Ascending aorta (tissue), 2 donors: ENCODE data around the gene FGFRL1. TPM values are rescaled to one million over a fixed set of nuclear protein-coding genes. Genes with fewer than 3 reads are reported as not detected.
A peak's percentile ranks its signal among the peaks of the same experiment; 100 is the strongest.
"Not testable (repeated sequence)": the region's sequence is repeated elsewhere in the genome, so short reads cannot be mapped to it uniquely, and the experiment has no call there.

ENCODE experiments used
- DNase-seq, 2 donors: peaks; one replicate each; pipeline ENCODE4 v3.0.0-alpha.2; 2019; ENCODE audit warnings: low spot score in 2 of 2
- H3K27ac ChIP-seq, 2 donors: fragments of 200-600 bp; sonication (generic); one replicate each; pipeline ENCODE4 v1.5.1; 2016 to 2017; ENCODE audit warnings: mild to moderate bottlenecking in 1 of 2
- H3K27me3 ChIP-seq: fragments of 200-600 bp; sonication (generic); one replicate; pipeline ENCODE4 v1.5.1; 2017
- H3K36me3 ChIP-seq, 2 donors: fragments of 200-600 bp; sonication (generic); one replicate each; pipeline ENCODE4 v1.5.1; 2016
- H3K4me1 ChIP-seq, 2 donors: fragments of 200-600 bp; sonication (generic); one replicate each; pipeline ENCODE4 v1.5.1; 2016 to 2017; ENCODE audit warnings: mild to moderate bottlenecking in 1 of 2
- H3K4me3 ChIP-seq, 2 donors: fragments of 200-600 bp; sonication (generic); one replicate each; pipeline ENCODE4 v1.5.1; 2016 to 2017; ENCODE audit warnings: mild to moderate bottlenecking in 1 of 2
- H3K9me3 ChIP-seq, 2 donors: fragments of 200-600 bp; sonication (generic); one replicate each; pipeline ENCODE4 v1.5.1; 2016
- CTCF ChIP-seq, 3 experiments: fragments of 200-600 bp in 2 of 3; fragments of 450-650 bp in 1 of 3; sonication (generic) in 2 of 3; IDR thresholded peaks; one replicate each; pipeline ENCODE4 v1.5.1; 2016 to 2019; ENCODE audit warnings: antibody characterized with exemption in 3 of 3, mild to moderate bottlenecking in 1 of 3, moderate library complexity in 1 of 3
- intact Hi-C: fragments of 100-400 bp; cut with DNase I; formaldehyde crosslinking; loops from one replicate; pipeline ENCODE4 v1.15.1; 2023
- total RNA-seq: library from RNA; depleted of rRNA; stranded (reverse); fragments of >200 nt; gene quantifications from one replicate; pipeline ENCODE4 v1.1.0, GENCODE V29; 2016

Gene FGFRL1
- total RNA-seq, 1 donor from 2014 or later: 79.1 TPM

- no peaks in the 10 kb centered on the region for H3K9me3 ChIP-seq
- no peak overlapping the region for H3K4me3 ChIP-seq
- TF ChIP-seq CTCF (IDR thresholded peaks at IDR 0.05): no peak
- no peaks in the 10 kb centered on the region for H3K36me3 ChIP-seq
- no peak overlapping the region for H3K27ac ChIP-seq
- peaks cover 8% of the 10 kb centered on the region for H3K27me3 ChIP-seq
- peaks cover 11 to 35% of the 10 kb centered on the region in 2 donors for H3K4me1 ChIP-seq
- DNase-seq: no peak
- intact Hi-C loops: loop anchor here (10.0 kb wide), 1 partner anchor 295 kb away; the partner anchor contains the start of gene UVSSA
These were observed 38.1 kb downstream of the FGFRL1 start for GRCh38 chr4:1049591-1049905.

- DNase-seq: no peak
- H3K36me3 ChIP-seq: no peaks in the 10 kb centered on the region
- peaks cover 8% of the 10 kb centered on the region for H3K27me3 ChIP-seq
- no peak overlapping the region for H3K4me3 ChIP-seq
- H3K9me3 ChIP-seq: no peaks in the 10 kb centered on the region
- peaks cover 11 to 25% of the 10 kb centered on the region in 2 donors for H3K4me1 ChIP-seq
- no peak overlapping the region for H3K27ac ChIP-seq
- intact Hi-C loops: no loop called here
- peak in 2 of 3 experiments; percentile 26 to 37 for TF ChIP-seq CTCF (IDR thresholded peaks at IDR 0.05)
These were observed 39.2 kb downstream of the FGFRL1 start for GRCh38 chr4:1050486-1051213.

- no peak for DNase-seq
- TF ChIP-seq CTCF (IDR thresholded peaks at IDR 0.05): no peak
- Histone ChIP-seq H3K36me3 (no peaks in the 10 kb centered on the region), H3K9me3 (no peaks in the 10 kb centered on the region), H3K27me3 (peaks cover 8% of the 10 kb centered on the region), H3K4me3 (no peak overlapping the region), H3K27ac (no peak overlapping the region), H3K4me1 (peaks cover 11 to 24% of the 10 kb centered on the region in 2 donors)
- intact Hi-C loops: no loop called here
These were observed 40.0 kb downstream of the FGFRL1 start for GRCh38 chr4:1051472-1051871.

- no peak overlapping the region for H3K27ac ChIP-seq
- peaks cover 8% of the 10 kb centered on the region for H3K27me3 ChIP-seq
- intact Hi-C loops: no loop called here
- DNase-seq: no peak
- no peaks in the 10 kb centered on the region for H3K36me3 ChIP-seq
- H3K4me3 ChIP-seq: no peak overlapping the region
- TF ChIP-seq CTCF (IDR thresholded peaks at IDR 0.05): no peak
- no peaks in the 10 kb centered on the region for H3K9me3 ChIP-seq
- H3K4me1 ChIP-seq: peaks cover 7 to 18% of the 10 kb centered on the region in 2 donors
These were observed 40.8 kb downstream of the FGFRL1 start for GRCh38 chr4:1052231-1052671.

- Histone ChIP-seq H3K36me3 (no peaks in the 10 kb centered on the region), H3K27me3 (peaks cover 8% of the 10 kb centered on the region), H3K4me3 (no peak overlapping the region), H3K27ac (no peak overlapping the region), H3K4me1 (peaks cover 4 to 11% of the 10 kb centered on the region in 2 donors), H3K9me3 (no peaks in the 10 kb centered on the region)
- intact Hi-C loops: no loop called here
- DNase-seq: no peak
- TF ChIP-seq CTCF (IDR thresholded peaks at IDR 0.05): no peak
These were observed 41.7 kb downstream of the FGFRL1 start for GRCh38 chr4:1053080-1053661.

- H3K27ac ChIP-seq, intact Hi-C loops, H3K9me3 ChIP-seq, DNase-seq, H3K4me3 ChIP-seq, H3K27me3 ChIP-seq, H3K36me3 ChIP-seq: not testable (repeated sequence)
- peaks cover 4 to 11% of the 10 kb centered on the region in 2 donors for H3K4me1 ChIP-seq
These were observed 42.5 kb downstream of the FGFRL1 start for GRCh38 chr4:1053891-1054290.

GRCh38 chr4:1054696-1055242 is 43.3 kb downstream of the FGFRL1 start:
- H3K36me3 ChIP-seq, DNase-seq, H3K27ac ChIP-seq, H3K9me3 ChIP-seq, H3K4me3 ChIP-seq, intact Hi-C loops, H3K27me3 ChIP-seq: not testable (repeated sequence)
- peaks cover 4 to 11% of the 10 kb centered on the region in 2 donors for H3K4me1 ChIP-seq

GRCh38 chr4:1055243-1055701 is 43.8 kb downstream of the FGFRL1 start:
- H3K9me3 ChIP-seq, H3K27ac ChIP-seq, H3K36me3 ChIP-seq, H3K4me3 ChIP-seq, H3K27me3 ChIP-seq, intact Hi-C loops, DNase-seq: not testable (repeated sequence)
- peaks cover 4 to 11% of the 10 kb centered on the region in 2 donors for H3K4me1 ChIP-seq
